HUES64 (cell line): Measurements from ENCODE around the gene ACYP2.
"Not testable (repeated sequence)": the region's sequence is repeated elsewhere in the genome, so short reads cannot be mapped to it uniquely, and the experiment has no call there.

Source experiments
- H3K27ac ChIP-seq: 2 replicates; pipeline ENCODE4 v1.7.0; 2013; ENCODE audit warnings: low read depth, low read length, inconsistent platforms
- H3K27me3 ChIP-seq: 2 replicates; pipeline ENCODE4 v1.6.1; 2013; ENCODE audit warnings: mild to moderate bottlenecking, low read length; ENCODE audit not compliant: insufficient read depth
- H3K36me3 ChIP-seq: 2 replicates; pipeline ENCODE4 v1.6.1; 2013; ENCODE audit warnings: mild to moderate bottlenecking, low read length; ENCODE audit not compliant: insufficient read depth
- H3K4me1 ChIP-seq: 2 replicates; pipeline ENCODE4 v1.6.1; 2013; ENCODE audit warnings: mild to moderate bottlenecking, low read length, moderate library complexity; ENCODE audit not compliant: insufficient read depth
- H3K4me3 ChIP-seq: 2 replicates; pipeline ENCODE4 v1.5.1; 2013; ENCODE audit warnings: mild to moderate bottlenecking, low read length, moderate library complexity
- H3K9ac ChIP-seq: 2 replicates; pipeline ENCODE4 v1.6.1; 2013; ENCODE audit warnings: mild to moderate bottlenecking, low read depth, low read length
- H3K9me3 ChIP-seq: 2 replicates; pipeline ENCODE4 v1.6.1; 2013; ENCODE audit warnings: low read depth, low read length; ENCODE audit not compliant: insufficient read depth
- WGBS: fragments of 150-250, 120-280 bp; methylation state at CpG from one replicate; pipeline ENCODE4 v1.1.7; 2013; ENCODE audit warnings: missing lambda C conversion rate; 5-methylcytosine and 5-hydroxymethylcytosine counted together

The ACYP2 gene

DNA sequence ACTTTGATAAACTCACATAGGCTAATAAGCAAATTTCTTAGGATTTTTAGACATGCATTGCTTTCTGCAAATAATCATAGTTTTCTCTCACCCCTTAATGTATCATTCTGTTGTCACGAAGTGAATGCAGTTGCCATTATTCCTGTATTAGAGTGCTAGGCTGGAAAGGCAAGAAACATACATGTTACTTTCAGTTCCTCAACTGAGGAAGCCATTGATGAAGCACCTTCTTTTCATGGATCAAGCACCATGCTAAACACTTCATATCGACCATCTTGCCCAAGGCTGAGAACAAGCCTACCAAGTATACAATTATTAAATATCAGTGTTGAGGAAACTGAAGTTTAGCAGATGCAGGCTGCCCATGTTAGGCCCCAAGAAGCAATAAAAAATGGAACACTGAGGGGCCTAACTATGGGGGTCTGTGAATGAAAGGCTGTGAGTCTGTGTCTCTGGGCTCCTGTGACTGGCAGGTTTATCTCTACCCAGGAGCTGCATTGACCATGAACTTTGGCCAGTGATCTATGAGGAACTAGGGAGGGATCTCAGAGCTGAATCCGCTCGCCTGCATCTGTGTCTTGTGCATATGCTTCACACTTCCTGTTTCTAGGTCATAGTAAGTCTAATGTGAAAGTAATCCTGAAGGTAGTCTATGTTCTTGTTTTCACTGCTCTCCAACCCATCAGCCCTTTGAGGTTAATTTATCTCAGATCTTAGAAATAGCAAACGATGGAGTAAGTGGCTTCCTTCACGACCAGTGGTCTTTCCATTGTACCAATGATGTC, 156.6 kb downstream of the ACYP2 start:
- H3K4me3 ChIP-seq, result no peak overlapping the region
- H3K9me3 ChIP-seq, result no peaks in the 10 kb centered on the region
- no peaks in the 10 kb centered on the region for H3K27me3 ChIP-seq
- no peak overlapping the region for H3K27ac ChIP-seq
- no peak overlapping the region for H3K9ac ChIP-seq
- 91% methylated on average over 6 of the region's 6 CpGs for WGBS
- no peaks in the 10 kb centered on the region for H3K36me3 ChIP-seq
- no peaks in the 10 kb centered on the region for H3K4me1 ChIP-seq

DNA sequence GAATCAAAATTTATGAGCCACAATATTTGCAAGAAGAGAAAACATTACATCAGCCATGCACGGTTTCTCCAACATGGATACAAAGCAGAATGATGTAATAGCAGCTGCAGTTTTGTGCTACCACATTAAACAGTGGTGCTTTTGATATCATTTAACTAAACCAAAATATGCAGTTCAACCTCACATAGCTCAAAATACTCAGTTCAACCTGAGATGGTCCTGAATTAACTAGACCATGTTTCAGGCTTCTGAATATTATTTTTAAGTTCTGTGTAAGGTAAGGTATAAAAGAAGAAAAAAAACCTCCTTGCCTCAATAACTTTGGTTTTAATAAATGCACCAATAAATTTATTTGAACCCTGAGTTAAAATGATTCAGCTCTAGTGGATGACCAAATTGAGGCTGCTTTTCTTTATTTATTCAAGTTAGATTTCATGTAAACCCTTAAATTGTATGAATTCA, 159.4 kb downstream of the ACYP2 start:
- no peak overlapping the region for H3K27ac ChIP-seq
- 91% methylated on average over 1 of the region's 1 CpG for WGBS
- H3K36me3 ChIP-seq, result no peaks in the 10 kb centered on the region
- H3K4me3 ChIP-seq, result no peak overlapping the region
- H3K9ac ChIP-seq, result no peak overlapping the region
- no peaks in the 10 kb centered on the region for H3K27me3 ChIP-seq
- no peaks in the 10 kb centered on the region for H3K4me1 ChIP-seq
- no peaks in the 10 kb centered on the region for H3K9me3 ChIP-seq

DNA sequence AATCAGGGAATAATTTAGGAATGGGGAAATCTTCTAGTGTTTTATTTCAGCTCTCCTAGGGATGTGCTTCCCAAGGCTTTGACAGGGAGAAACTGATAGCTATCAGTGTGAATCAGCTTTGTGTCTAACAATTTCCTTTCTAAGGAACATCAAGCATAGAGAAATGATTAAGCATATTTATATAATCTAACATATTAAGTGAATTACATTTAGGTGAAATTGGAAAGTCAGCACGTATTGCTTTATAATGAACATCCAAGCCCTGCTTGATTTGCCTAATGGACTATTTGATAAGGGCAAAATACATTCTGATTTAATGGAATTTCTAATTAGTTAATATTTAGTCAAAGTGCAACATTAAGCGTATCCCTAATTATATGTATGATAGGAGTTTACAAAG, 160.1 kb downstream of the ACYP2 start:
- H3K9ac ChIP-seq, result no peak overlapping the region
- H3K4me1 ChIP-seq, result no peaks in the 10 kb centered on the region
- no peak overlapping the region for H3K4me3 ChIP-seq
- WGBS, result 86% methylated on average over 1 of the region's 2 CpGs
- no peaks in the 10 kb centered on the region for H3K27me3 ChIP-seq
- no peaks in the 10 kb centered on the region for H3K9me3 ChIP-seq
- no peak overlapping the region for H3K27ac ChIP-seq
- no peaks in the 10 kb centered on the region for H3K36me3 ChIP-seq

- WGBS, result 22% methylated on average over 1 of the region's 2 CpGs
- no peaks in the 10 kb centered on the region for H3K36me3 ChIP-seq
- no peaks in the 10 kb centered on the region for H3K9me3 ChIP-seq
Observed at GRCh38 chr2:54279385-54279784, 164.0 kb downstream of the ACYP2 start.

DNA sequence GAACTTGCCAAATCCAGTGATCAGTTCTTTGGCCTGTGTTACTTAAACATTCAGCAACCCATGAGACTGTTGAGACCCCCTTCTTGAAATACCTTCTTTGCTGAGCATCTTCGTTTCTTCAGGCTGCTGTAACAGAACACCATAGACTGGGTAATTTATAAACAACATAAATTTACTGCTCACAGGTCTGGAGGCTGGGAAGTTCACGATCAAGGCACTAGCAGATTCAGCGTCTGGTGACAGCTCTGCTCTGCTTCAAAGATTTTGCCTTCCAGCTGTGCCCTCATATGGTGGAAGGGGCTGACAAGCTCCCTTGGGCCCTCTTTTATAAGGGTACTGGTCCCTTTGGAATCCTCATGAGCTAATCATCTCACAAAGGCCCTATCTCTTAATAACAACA, 169.4 kb downstream of the ACYP2 start:
- peaks cover 17% of the 10 kb centered on the region for H3K4me1 ChIP-seq
- no peaks in the 10 kb centered on the region for H3K36me3 ChIP-seq
- H3K27ac ChIP-seq, result no peak overlapping the region
- WGBS, result 92% methylated on average over 3 of the region's 3 CpGs
- H3K9ac ChIP-seq, result no peak overlapping the region
- peaks cover 28% of the 10 kb centered on the region for H3K27me3 ChIP-seq
- no peak overlapping the region for H3K4me3 ChIP-seq
- H3K9me3 ChIP-seq, result no peaks in the 10 kb centered on the region

More at GRCh38 chr2:54279385-54279784, 164.0 kb downstream of the ACYP2 start:
- H3K4me1 ChIP-seq, result no peaks in the 10 kb centered on the region
- no peaks in the 10 kb centered on the region for H3K27me3 ChIP-seq
- H3K27ac ChIP-seq, result no peak overlapping the region
- no peak overlapping the region for H3K9ac ChIP-seq
- H3K4me3 ChIP-seq, result no peak overlapping the region

DNA sequence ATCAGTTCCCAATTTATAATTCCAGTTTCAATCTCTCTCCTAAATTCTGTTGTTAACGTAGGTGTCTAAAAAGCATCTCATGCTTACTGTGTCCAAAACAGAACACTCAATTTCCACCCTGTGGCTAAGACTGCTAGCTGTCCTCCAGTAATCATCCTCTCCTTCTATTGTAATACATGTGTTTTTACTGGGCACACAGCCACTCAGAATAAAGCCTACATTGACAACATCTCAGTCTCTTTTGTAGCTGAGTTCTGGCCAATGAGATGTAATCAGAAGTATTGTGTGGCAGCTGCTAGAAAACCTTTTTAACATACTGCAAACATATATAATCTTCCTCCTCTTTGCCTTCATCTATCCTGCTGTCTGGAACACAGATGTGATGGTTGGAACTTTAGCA, 170.0 kb downstream of the ACYP2 start:
- H3K9ac ChIP-seq, result no peak overlapping the region
- H3K27ac ChIP-seq, result no peak overlapping the region
- H3K4me3 ChIP-seq, result no peak overlapping the region
- no peaks in the 10 kb centered on the region for H3K9me3 ChIP-seq
- no peaks in the 10 kb centered on the region for H3K36me3 ChIP-seq
- peaks cover 35% of the 10 kb centered on the region for H3K27me3 ChIP-seq
- WGBS, result 93% methylated on average over 1 of the region's 1 CpG
- H3K4me1 ChIP-seq, result peaks cover 22% of the 10 kb centered on the region

DNA sequence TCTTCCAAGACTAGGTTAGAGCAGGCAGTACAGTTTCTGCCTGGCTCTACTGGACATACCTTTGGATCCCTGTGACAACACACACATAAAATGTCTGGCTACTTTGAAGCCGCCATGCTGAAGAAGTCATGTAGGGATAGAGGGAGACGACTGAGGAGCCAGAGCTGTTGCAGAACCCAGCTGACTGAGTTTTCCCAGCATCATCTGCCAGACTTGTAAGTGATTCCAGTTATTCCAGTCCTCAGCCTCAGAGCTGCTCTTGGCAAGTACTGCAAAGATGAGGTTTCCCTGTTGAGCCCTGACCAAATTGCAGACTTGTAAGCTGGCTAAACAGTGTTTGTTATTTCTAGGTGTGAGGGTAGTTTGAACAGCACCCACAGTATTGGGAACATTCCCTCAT, 172.1 kb downstream of the ACYP2 start:
- no peak overlapping the region for H3K9ac ChIP-seq
- 96% methylated on average over 2 of the region's 2 CpGs for WGBS
- H3K4me1 ChIP-seq, result peaks cover 24% of the 10 kb centered on the region
- no peaks in the 10 kb centered on the region for H3K9me3 ChIP-seq
- H3K4me3 ChIP-seq, result no peak overlapping the region
- peaks cover 55% of the 10 kb centered on the region for H3K27me3 ChIP-seq
- no peaks in the 10 kb centered on the region for H3K36me3 ChIP-seq
- no peak overlapping the region for H3K27ac ChIP-seq

DNA sequence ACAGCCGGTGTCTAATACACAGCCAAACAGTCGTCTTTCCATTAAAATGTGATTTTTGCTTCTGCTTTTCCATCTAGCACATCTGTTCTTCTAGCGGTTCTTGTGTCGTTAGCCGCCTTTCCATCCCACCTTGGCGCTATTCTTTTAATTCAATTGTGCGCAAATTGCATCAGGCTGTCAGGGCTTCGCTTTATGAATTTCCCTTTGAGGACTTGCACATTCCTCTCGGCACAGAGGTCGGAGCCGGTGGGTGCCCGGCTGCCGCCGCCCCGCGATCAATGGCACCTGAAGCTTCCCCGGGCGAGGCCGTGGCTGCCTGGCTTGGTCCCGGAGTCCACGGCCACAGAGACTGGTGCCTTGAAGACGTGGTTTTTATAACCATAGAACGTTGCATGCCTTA, 174.5 kb downstream of the ACYP2 start:
- Histone ChIP-seq H3K9me3 (no peaks in the 10 kb centered on the region), H3K9ac (no peak overlapping the region), H3K27me3 (peaks cover 63% of the 10 kb centered on the region), H3K4me1 (peaks cover 24% of the 10 kb centered on the region), H3K27ac (no peak overlapping the region), H3K36me3 (no peaks in the 10 kb centered on the region), H3K4me3 (peak overlapping the region; percentile 24)
- WGBS, result 6% methylated on average over 23 of the region's 23 CpGs

- no peaks in the 10 kb centered on the region for H3K36me3 ChIP-seq
- H3K9ac ChIP-seq, result no peak overlapping the region
- peaks cover 63% of the 10 kb centered on the region for H3K27me3 ChIP-seq
- H3K27ac ChIP-seq, result no peak overlapping the region
- H3K9me3 ChIP-seq, result no peaks in the 10 kb centered on the region
- peaks cover 24% of the 10 kb centered on the region for H3K4me1 ChIP-seq
- WGBS, result 48% methylated on average over 9 of the region's 9 CpGs
- peak overlapping the region; percentile 24 for H3K4me3 ChIP-seq
Observed at GRCh38 chr2:54290356-54291025, 175.1 kb downstream of the ACYP2 start.

DNA sequence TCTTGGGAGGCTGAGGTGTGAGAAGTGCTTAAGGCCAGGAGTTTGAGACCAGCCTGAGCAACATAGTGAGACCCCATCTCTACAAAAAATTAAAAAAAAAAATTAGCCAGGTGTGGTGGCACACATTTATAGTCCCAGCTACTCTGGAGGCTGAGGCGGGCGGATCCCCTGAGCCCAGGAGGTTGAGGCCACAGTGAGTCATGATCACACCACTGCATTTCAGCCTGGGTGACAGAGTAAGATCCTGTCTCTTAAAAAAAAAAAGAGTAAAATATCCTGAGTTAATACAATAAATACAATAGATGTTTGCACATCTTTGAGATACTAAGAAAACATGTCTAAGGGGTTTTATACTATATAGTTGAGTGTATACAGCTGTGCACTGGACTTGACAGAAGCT, 179.2 kb downstream of the ACYP2 start:
- peaks cover 13% of the 10 kb centered on the region for H3K4me1 ChIP-seq
- not testable (repeated sequence) for H3K9ac ChIP-seq, H3K36me3 ChIP-seq, H3K9me3 ChIP-seq, H3K4me3 ChIP-seq, H3K27ac ChIP-seq
- 98% methylated on average over 2 of the region's 2 CpGs for WGBS
- peaks cover 36% of the 10 kb centered on the region for H3K27me3 ChIP-seq

DNA sequence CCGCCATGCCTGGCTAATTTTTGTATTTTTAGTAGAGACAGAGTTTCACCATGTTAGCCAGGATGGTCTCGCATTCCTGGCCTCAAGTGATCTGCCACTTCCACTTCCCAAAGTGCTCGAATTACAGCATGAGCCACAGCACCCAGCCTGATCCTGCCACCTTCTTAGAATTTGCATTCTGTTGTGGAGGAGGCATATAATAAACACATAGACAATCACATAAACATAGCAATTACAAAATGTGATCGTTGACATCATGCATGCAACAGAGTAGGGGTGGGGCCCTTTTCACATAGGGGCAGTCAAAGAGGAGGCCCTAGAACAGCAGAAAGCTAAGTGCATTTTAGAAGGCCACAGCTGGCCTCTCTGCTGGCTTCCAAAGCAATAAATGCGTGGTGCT, 180.5 kb downstream of the ACYP2 start:
- Histone ChIP-seq H3K4me1 (peaks cover 4% of the 10 kb centered on the region; the same call in 1 of the 2 replicates), H3K9me3 (no peaks in the 10 kb centered on the region), H3K27me3 (peaks cover 24% of the 10 kb centered on the region), H3K9ac (no peak overlapping the region), H3K27ac (no peak overlapping the region), H3K4me3 (no peak overlapping the region), H3K36me3 (no peaks in the 10 kb centered on the region)
- 73% methylated on average over 5 of the region's 5 CpGs for WGBS
